Thoracic aorta (tissue), 2 donors: ENCODE data around the gene CAMK2A. TPM values are rescaled to one million over a fixed set of nuclear protein-coding genes. Genes with fewer than 3 reads are reported as not detected.

Source experiments
- ATAC-seq: fragments of 150-250 bp; one replicate; pipeline ENCODE4 v1.8.0; 2017; ENCODE audit warnings: low read depth; ENCODE audit not compliant: insufficient number of reproducible peaks, low FRiP score
- DNase-seq: peaks from one replicate; pipeline ENCODE4 v3.0.0-alpha.2; 2020; ENCODE audit warnings: low spot score
- H3K27ac ChIP-seq, 2 donors: fragments of 200-600 bp; sonication (generic); 1 replicate in 1 of 2; 2 replicates in 1 of 2; pipeline ENCODE4 v1.5.1; 2016; ENCODE audit warnings: mild to moderate bottlenecking in 2 of 2, moderate library complexity in 2 of 2
- H3K27me3 ChIP-seq: fragments of 200-600 bp; sonication (generic); replicated peaks from 2 replicates; pipeline ENCODE4 v1.6.0; 2016; ENCODE audit warnings: mild to moderate bottlenecking; ENCODE audit not compliant: insufficient read depth
- H3K36me3 ChIP-seq: fragments of 200-600 bp; sonication (generic); one replicate; pipeline ENCODE4 v1.5.1; 2016
- H3K4me1 ChIP-seq, 2 donors: fragments of 200-600 bp; sonication (generic); 1 replicate in 1 of 2; 2 replicates in 1 of 2; pipeline versions ENCODE4 v1.5.1 to v1.6.0; 2016; ENCODE audit warnings: low read depth in 2 of 2, mild to moderate bottlenecking in 1 of 2; ENCODE audit not compliant: control insufficient read depth in 1 of 2
- H3K4me3 ChIP-seq: fragments of 200-600 bp; sonication (generic); 2 replicates; pipeline ENCODE4 v1.5.1; 2016; ENCODE audit warnings: mild to moderate bottlenecking
- H3K9me3 ChIP-seq: fragments of 200-600 bp; sonication (generic); 2 replicates; pipeline ENCODE4 v1.5.1; 2016
- total RNA-seq, 2 donors: library from RNA; depleted of rRNA; stranded (reverse); fragments of >200 nt; gene quantifications; one replicate each; pipeline versions ENCODE4 v1.1.0 to v1.2.3, GENCODE V29; 2016
- TF ChIP-seq, protein P1 (sequence below): fragments of 200-600 bp; sonication (generic); IDR thresholded peaks from one replicate; pipeline ENCODE4 v1.5.1; 2019; ENCODE audit warnings: antibody characterized with exemption

The CAMK2A gene
- total RNA-seq, 2 donors from 2014 or later: 0.35 TPM; not detected in 1

DNA sequence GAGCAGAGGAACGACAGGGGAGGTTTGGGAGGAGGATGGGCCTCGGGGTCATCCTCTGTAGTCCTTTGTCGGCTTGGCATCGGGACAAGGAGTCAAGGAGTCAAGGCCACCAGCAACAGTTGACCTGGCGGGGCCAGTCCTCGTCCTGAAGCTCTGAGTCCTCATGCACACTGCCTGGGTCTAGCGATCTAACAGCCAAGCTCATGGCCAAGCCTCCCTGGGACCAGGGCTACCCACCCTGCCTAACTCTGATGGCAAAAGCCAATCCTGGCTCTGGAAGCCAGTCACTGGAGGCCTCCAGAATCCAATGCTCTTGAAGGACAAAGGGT, 49.8 kb downstream of the CAMK2A start:
- H3K4me3 ChIP-seq: no peak overlapping the region
- no peaks in the 10 kb centered on the region for H3K27me3 ChIP-seq
- no peak overlapping the region for H3K27ac ChIP-seq
- no peaks in the 10 kb centered on the region for H3K36me3 ChIP-seq
- ATAC-seq (no peak), DNase-seq (no peak)
- H3K9me3 ChIP-seq: no peaks in the 10 kb centered on the region
- H3K4me1 ChIP-seq: no peaks in the 10 kb centered on the region
- TF ChIP-seq, protein P1, sequence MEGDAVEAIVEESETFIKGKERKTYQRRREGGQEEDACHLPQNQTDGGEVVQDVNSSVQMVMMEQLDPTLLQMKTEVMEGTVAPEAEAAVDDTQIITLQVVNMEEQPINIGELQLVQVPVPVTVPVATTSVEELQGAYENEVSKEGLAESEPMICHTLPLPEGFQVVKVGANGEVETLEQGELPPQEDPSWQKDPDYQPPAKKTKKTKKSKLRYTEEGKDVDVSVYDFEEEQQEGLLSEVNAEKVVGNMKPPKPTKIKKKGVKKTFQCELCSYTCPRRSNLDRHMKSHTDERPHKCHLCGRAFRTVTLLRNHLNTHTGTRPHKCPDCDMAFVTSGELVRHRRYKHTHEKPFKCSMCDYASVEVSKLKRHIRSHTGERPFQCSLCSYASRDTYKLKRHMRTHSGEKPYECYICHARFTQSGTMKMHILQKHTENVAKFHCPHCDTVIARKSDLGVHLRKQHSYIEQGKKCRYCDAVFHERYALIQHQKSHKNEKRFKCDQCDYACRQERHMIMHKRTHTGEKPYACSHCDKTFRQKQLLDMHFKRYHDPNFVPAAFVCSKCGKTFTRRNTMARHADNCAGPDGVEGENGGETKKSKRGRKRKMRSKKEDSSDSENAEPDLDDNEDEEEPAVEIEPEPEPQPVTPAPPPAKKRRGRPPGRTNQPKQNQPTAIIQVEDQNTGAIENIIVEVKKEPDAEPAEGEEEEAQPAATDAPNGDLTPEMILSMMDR: no peak

DNA sequence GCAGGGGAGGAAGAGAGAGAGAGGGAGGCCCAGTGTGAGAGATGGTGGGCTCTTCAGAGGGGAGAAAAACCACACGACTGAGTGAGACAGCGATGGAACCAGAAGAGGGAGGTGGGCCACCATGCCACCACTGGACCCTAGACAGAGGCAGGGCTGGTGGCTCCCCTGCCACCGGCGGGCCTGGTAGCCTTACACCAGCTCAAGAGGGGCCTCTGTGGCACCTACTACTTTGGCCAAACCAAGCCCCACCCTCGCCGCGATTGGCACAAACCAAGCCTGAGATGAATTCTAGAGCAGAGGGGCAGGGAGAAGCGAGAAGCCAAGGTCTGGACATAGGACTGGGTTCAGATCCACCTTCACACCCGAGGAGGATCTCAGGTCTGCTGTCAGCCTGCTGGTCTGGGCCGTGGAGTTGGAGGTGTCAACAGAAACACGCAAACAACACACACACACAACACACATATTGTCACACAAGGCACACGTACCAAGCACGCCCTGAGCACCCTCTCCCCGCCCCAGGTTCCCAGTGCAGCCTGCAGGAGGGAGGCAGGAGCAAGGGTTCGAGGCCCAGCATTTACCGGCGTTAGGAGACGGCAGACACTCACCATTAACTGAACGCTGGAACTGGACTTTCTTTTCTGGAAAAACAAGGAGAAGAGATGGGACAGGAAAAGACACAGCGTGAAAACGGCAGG, 50.3 kb downstream of the CAMK2A start:
- Histone ChIP-seq H3K27ac (no peak overlapping the region), H3K27me3 (no peaks in the 10 kb centered on the region), H3K4me3 (no peak overlapping the region), H3K4me1 (no peaks in the 10 kb centered on the region), H3K9me3 (no peaks in the 10 kb centered on the region), H3K36me3 (no peaks in the 10 kb centered on the region)
- DNase-seq (no peak), ATAC-seq (no peak)
- TF ChIP-seq, protein P1: no peak

DNA sequence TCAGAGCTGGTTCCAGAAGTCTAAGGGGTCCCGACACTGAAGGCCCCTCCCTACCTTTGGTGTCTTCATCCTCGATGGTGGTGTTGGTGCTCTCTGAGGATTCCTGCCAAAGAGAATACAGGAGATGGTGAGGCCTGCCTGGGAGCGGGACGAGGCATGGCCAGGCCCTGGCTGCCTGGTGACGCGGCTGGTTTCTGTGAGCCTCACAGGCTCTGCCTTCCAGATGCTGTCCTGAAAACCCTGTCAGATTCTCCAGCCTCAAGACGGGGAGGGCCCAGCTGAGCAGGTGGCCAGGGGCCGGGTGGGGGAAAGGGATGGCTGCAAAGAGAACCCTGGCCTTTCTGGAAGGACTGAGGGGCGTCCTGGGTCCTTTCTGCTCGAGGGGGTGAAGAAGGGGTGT, 50.9 kb downstream of the CAMK2A start:
- H3K9me3 ChIP-seq: no peaks in the 10 kb centered on the region
- no peaks in the 10 kb centered on the region for H3K4me1 ChIP-seq
- DNase-seq (no peak), ATAC-seq (no peak)
- H3K4me3 ChIP-seq: no peak overlapping the region
- H3K27me3 ChIP-seq: no peaks in the 10 kb centered on the region
- TF ChIP-seq, protein P1: no peak
- H3K36me3 ChIP-seq: no peaks in the 10 kb centered on the region
- H3K27ac ChIP-seq: no peak overlapping the region

DNA sequence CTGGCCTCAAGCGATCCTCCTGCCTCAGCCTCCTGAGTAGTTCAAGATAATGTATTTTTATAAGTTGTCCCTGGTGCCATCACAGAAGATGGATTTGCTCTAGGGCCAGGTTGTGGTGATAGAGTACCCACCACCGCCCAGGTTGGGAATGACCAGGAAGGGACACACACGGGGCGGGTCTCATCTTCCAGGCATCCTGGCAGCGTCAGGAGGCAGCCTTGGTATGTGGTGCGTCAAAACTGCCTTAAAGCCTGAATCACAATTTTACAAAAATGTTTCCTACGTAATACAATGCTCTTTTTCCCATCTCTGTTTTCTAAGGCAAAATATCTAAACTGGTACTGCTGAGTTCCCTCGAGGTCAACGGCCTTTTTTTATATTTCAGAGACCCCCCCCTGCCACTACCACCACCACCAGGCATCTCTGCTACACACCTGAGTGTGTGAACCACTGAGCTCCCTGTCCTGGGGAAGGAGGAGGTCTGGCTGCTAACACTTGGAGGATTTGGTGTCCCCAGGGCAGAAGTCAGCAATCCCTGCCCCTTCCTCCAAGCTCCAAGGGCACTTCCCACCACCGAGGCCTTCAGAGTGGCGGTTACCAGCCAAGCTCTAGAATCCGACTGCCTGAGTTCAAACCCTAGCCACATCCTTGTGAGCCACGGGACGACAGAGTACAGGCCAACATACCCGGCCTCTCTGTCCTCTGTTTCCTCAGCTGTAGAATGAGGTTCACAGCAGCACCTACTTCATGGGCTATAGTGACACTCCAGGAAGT, 52.4 kb downstream of the CAMK2A start:
- TF ChIP-seq, protein P1: no peak
- ATAC-seq: no peak
- H3K9me3 ChIP-seq: no peaks in the 10 kb centered on the region

GRCh38 chr5:150236313-150236712, 53.3 kb downstream of the CAMK2A start:
- H3K27me3 ChIP-seq: no peaks in the 10 kb centered on the region
- TF ChIP-seq, protein P1: no peak
- no peaks in the 10 kb centered on the region for H3K36me3 ChIP-seq
- H3K9me3 ChIP-seq: no peaks in the 10 kb centered on the region
- DNase-seq: no peak
- no peaks in the 10 kb centered on the region for H3K4me1 ChIP-seq
- no peak for ATAC-seq
- no peak overlapping the region for H3K27ac ChIP-seq
- H3K4me3 ChIP-seq: no peak overlapping the region

More for the DNA sequence above, 52.4 kb downstream of the CAMK2A start:
- Histone ChIP-seq H3K4me1 (no peaks in the 10 kb centered on the region), H3K36me3 (no peaks in the 10 kb centered on the region), H3K27ac (no peak overlapping the region), H3K27me3 (no peaks in the 10 kb centered on the region), H3K4me3 (no peak overlapping the region)
- DNase-seq: no peak
